AG09309 (cell line): ENCODE measurements around the gene TTLL11.
A peak's percentile ranks its signal among the peaks of the same experiment; 100 is the strongest.

Experiments
- DNase-seq: peaks from one replicate; pipeline ENCODE4 v3.0.0-alpha.2; 2010; ENCODE audit warnings: low read depth
- H3K4me3 ChIP-seq: 2 replicates; pipeline ENCODE4 v1.5.1; 2011; ENCODE audit warnings: mild to moderate bottlenecking, low read depth, low read length, moderate library complexity; ENCODE audit not compliant: control insufficient read depth
- CTCF ChIP-seq: IDR thresholded peaks from 2 replicates; pipeline ENCODE4 v1.5.1; 2011; ENCODE audit warnings: mild to moderate bottlenecking, low read depth, low read length, inconsistent platforms; ENCODE audit not compliant: insufficient read depth, control insufficient read depth; ENCODE audit errors: missing control alignments

The TTLL11 gene

GRCh38 chr9:121865060-121865459 is 228.0 kb downstream of the TTLL11 start:
- no peak for DNase-seq
- no peak for TF ChIP-seq CTCF
- no peak overlapping the region for H3K4me3 ChIP-seq

- DNase-seq = peak; percentile 47
- TF ChIP-seq CTCF = no peak
- no peak overlapping the region for H3K4me3 ChIP-seq
Observed at GRCh38 chr9:121863955-121864354, 229.2 kb downstream of the TTLL11 start.

- DNase-seq = no peak
Observed at GRCh38 chr9:121862371-121863332, 230.5 kb downstream of the TTLL11 start.

GRCh38 chr9:121861501-121862180 is 231.5 kb downstream of the TTLL11 start:
- TF ChIP-seq CTCF = peak; percentile 48
- no peak for DNase-seq
- no peak overlapping the region for H3K4me3 ChIP-seq

More at GRCh38 chr9:121862371-121863332, 230.5 kb downstream of the TTLL11 start:
- no peak overlapping the region for H3K4me3 ChIP-seq
- no peak for TF ChIP-seq CTCF

- peak; percentile 77 for DNase-seq
- H3K4me3 ChIP-seq = no peak overlapping the region
- TF ChIP-seq CTCF = no peak
Observed at GRCh38 chr9:121860744-121861143, 232.4 kb downstream of the TTLL11 start.

GRCh38 chr9:121860213-121860612 is 232.9 kb downstream of the TTLL11 start:
- no peak for TF ChIP-seq CTCF
- H3K4me3 ChIP-seq = no peak overlapping the region
- no peak for DNase-seq
